ENCODE data around the gene CENPP.

CENPP gene

GRCh38 chr9:92341578-92341977, 15.8 kb downstream of the CENPP start:
- no peak for TF ChIP-seq CTCF (IDR thresholded peaks at IDR 0.05)

- TF ChIP-seq CTCF (IDR thresholded peaks at IDR 0.05), result peak; percentile 31; the same call in 1 of the 2 replicates
Observed at GRCh38 chr9:92342825-92343488, 17.2 kb downstream of the CENPP start.

GRCh38 chr9:92345582-92345981, 19.8 kb downstream of the CENPP start:
- TF ChIP-seq CTCF (IDR thresholded peaks at IDR 0.05), result no peak

GRCh38 chr9:92349771-92350739, 24.3 kb downstream of the CENPP start:
- no peak for TF ChIP-seq CTCF (IDR thresholded peaks at IDR 0.05)

DNA sequence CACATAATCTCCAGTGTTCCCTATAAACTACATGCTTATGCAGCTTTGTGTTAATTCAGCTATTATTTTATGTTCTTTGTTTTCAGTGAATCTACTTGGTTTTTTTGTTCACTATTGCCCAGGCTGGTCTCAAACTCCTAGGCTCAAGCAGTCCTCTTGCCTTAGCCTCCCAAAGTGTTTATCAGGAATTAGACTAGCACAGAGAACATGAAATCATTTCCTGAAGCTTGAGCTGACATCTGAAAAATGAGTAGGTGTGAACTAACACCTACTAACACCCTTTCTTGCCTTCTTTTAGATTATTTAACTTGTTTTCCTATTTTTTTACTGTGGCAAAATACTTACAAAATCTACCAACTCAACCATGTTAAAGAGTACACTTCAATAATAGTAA, 25.0 kb downstream of the CENPP start:
- TF ChIP-seq CTCF (IDR thresholded peaks at IDR 0.05), result no peak

- no peak for TF ChIP-seq CTCF (IDR thresholded peaks at IDR 0.05)
Observed at GRCh38 chr9:92353051-92353450, 27.3 kb downstream of the CENPP start.

DNA sequence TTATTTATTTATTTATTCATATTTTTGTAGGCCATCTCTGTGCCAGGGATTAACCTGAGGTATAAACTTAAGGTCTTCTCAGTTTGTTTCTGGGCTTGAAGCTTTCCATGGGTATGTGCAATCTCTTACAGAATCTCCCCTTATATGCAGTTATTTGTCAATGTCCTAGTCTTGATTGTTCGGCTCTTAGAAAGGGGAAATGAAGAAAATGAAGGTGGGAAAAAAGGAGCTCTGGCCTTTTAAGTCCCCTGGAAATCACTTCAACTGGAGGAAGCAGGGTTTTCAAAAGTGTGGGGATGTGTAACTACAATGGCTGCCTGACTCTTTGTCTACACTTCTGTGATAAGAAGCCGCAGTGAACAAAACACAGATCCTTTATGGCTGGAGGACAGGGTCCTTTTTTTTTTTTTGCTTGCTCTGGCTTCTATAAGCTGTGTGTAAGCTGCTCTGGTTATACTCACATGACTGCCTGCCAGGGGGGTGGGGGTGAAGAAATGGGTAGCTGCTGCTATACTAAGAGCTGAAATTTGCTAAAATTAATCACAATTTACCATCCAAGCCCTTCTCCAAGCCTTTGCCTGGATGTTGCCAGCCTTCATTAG, 33.7 kb downstream of the CENPP start:
- TF ChIP-seq CTCF (IDR thresholded peaks at IDR 0.05), result no peak
